NCI-H1694 (cell line): ENCODE measurements around the gene SH3BGRL.
"Not testable (repeated sequence)": the region's sequence is repeated elsewhere in the genome, so short reads cannot be mapped to it uniquely, and the experiment has no call there.

ENCODE experiments used
- DNase-seq: peaks from one replicate; lab custom pipeline; 2025; lab: John Stamatoyannopoulos, UW

The SH3BGRL gene

DNA sequence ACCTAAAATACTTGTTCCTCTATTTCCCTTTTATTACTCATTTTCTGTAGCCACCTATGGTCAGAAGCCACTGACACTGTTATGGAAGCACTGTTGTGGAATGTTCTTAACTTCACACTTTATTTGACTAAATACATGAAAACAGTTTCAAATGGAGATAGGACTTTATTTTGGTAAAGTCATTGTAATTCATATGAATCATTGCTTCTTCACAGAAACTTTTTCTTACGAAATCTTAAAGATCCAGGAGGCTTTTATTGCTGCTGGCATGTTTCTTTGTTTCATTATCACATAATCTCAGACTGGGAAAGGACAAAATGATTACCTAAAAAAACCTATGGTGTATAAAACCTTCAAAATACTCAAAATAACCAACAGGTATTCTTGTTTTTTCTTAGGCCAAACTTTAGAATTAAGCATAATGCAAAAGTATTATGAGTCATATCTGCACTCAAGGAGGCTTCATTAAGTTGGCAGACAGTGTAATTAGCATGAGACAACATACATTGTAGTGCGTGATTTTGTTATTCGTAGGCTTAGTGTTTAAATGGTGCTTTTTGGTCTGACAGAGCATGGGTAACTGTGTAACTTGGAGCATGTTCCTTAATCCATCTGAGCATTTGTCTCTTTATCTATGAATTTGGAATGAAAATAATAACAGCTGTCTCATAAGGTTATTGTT is 58.0 kb downstream of the SH3BGRL start:
- no peak for DNase-seq

DNA sequence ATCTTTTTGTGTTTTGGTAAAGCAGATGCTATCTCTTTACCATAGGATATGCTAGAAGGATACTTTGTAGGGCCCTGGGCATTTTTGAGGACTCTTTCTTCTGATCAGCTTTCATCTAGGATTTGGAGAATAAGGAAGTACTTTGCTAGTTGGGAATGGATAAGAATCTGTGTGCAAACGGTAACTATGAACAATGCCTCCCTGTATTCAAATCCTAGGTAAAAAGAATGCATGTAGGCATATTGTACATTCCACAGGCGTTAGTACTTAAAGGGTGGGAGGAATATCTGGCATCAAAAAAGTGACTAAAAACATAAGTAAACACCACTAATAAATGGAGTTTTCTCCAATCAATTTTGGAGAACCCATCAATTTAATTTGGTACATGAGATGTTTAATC is 59.7 kb downstream of the SH3BGRL start:
- DNase-seq = no peak

DNA sequence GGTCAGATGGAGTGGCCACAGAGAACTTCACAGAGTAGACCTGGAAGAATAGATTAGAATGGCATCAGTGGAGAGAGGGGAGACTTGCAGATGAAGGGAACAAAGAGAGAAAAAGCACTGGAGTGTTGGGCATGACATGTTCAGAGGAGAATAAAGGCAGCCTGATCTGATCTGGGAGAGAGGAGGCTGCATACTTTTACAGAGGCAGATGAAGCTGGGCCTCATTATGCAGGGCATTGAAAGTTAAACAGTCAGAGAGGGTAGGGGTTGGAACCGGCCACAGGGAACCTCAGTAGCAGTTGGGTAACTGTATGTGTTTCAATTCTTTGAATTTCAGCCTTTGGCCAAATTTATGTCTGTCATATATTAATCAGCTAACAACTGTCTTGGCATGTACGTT is 61.2 kb downstream of the SH3BGRL start:
- DNase-seq = no peak

DNA sequence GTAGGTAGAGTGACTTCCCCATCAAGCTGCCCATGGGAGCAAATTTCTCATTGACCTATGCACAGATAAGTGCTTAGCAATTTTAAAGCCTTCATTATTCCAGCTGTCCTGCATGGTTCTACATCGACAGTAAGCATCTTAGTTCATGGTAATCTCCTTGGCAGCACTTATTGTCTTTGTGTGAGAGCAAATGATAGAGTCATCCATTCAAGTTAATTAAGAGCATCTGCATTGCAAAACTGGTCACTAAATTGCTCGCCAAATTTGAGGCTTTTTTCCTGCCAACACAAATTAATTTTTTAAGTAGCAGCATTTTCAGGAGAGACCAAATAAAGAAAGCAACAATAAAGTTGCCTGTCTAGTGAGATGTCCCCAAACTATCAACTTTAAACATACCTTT is 76.7 kb downstream of the SH3BGRL start:
- no peak for DNase-seq

DNA sequence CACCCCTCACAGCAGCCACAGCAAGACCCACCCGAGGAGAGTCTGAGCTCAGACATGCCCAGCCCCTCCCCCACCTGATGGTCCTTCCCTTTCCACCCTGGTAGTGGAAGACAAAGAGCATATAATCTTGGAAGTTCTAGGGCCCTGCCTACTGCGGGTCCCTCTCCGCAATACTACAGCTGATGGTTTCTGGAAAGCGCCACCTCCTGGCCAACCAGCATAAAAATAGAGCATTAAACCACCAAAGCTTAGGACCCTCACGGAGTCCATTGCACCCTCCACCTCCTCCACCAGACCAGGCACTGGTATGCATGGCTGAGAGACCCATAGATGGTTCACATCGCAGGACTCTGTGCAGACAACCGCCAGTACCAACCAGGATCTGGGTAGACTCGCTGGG is 78.2 kb downstream of the SH3BGRL start:
- DNase-seq = no peak

DNA sequence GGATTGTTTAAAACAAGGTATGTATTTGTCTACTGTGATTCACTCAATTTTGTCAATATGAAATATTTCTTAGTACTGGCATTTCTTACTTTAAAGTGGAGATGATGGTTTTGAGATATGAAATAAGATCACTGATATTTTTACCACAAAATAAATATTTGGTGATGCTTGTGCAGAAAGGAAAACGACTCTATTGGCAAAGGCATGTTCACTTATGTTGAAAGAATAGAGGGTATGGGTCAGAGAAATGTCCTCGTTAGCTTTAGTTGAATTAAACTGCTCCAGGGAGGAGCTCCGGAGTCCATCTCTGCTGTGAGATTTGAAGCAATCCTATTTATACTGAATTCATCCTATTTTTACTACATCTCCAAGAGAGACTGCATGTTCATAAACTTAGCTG is 84.2 kb downstream of the SH3BGRL start:
- DNase-seq = no peak

DNA sequence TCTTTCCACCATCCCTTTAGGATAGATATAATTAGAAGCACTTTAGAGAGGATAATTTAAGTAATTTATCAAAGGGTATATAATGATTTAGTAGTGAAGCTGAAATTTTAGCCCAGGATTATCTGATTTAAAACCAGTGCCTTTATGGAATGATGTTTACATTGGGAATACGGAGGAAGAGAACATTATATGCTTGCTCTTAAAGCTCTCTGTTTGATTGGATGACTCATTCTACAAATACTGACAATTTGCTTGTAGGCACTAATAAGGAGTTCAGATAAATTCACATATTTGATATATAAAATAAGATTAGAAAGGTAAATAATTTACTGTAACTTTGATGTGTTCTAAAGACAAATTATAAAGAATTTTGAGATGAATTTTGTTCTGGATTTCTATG is 84.7 kb downstream of the SH3BGRL start:
- DNase-seq = no peak

DNA sequence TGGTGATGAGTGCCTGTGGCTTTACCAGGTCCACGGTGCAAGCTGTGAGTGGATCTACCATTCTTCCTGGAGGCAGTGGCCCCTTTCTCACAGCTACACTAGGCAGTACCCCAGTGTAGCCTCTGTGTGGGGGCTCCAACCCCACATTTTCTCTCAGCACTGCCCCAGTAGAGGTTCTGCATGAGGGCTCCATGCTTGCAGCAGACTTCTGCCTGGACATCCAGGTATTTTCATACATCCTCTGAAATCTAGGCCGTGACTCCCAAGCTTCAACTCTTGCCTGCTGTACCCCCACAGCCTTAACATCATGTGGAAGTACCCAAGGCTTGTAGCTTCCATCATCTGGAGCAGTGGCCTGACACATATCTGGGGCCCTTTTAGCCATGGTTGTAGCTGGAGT is 90.1 kb downstream of the SH3BGRL start:
- no peak for DNase-seq

DNA sequence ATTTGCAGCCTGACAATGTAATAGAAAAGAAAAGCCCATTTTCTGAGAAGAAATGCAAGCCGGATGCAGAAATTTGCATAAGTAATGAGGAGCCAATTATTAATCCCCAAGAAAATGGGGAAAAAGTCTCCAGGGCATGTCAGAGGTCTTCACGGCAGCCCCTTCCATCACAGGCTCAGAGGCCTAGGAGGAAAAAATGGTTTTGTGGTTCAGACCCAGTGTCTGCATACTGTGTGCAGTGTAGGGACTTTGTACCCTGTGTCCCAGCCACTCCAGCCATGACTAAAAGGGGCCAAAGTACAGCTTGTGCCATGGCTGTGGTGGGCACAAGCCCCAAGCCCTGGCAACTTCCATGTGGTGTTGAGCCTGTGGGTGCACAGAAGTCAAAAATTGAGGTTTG is 92.2 kb downstream of the SH3BGRL start:
- no peak for DNase-seq

DNA sequence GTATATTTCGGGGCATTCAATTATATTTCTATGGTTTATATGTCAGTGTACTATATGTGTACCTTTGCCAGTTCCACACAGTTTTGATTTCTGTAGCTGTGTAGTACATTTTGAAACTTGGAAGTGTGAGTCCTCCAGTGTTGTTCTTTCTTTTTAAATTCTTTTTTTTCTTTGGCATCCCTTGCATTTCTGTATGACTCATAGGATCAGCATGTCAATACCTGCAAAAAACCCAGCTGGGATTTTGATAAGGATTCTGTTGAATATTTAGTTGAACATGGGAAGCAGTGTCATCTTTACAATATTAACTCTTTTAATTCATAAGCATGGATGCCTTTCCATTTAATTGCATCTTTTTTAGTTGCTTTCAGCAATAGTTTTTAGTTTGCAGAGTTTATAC is 100.0 kb downstream of the SH3BGRL start:
- DNase-seq = no peak

DNA sequence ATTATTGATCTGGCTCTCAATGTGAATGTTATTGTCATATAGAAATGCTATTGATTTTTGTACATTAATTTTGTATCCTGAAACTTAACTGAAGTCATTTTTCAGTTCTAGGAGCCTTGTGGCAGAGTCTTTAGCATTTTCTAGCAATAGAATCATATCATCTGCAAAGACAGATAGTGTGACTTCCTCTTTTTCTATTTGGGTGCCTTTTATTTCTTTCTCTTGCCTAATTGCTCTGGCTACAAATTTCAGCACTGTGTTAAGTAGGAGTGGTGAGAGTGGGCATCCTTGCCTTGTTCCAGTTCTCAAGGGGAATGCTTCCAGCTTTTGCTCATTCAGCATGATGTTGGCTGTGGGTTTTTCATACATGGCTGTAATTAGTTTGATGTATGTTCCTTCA is 102.7 kb downstream of the SH3BGRL start:
- no peak for DNase-seq

DNA sequence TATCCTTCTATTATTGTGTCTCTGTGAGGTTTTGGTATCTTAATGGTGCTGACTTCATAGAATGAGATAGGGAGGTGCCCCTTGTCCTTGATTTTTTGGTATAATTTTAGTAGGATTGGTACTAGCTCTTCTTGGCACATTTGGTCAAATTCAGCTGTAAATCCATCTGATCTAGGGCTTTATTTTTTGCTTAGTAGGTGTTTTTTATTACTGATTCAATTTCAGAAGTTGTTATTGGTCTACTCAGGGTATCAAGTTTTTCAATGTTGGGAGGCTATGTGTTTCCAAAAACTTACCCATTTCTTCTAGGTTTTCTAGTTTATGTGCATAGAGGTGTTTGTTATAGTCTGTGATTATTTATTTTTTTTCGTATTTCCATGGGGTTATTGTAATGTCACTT is 103.3 kb downstream of the SH3BGRL start:
- no peak for DNase-seq

DNA sequence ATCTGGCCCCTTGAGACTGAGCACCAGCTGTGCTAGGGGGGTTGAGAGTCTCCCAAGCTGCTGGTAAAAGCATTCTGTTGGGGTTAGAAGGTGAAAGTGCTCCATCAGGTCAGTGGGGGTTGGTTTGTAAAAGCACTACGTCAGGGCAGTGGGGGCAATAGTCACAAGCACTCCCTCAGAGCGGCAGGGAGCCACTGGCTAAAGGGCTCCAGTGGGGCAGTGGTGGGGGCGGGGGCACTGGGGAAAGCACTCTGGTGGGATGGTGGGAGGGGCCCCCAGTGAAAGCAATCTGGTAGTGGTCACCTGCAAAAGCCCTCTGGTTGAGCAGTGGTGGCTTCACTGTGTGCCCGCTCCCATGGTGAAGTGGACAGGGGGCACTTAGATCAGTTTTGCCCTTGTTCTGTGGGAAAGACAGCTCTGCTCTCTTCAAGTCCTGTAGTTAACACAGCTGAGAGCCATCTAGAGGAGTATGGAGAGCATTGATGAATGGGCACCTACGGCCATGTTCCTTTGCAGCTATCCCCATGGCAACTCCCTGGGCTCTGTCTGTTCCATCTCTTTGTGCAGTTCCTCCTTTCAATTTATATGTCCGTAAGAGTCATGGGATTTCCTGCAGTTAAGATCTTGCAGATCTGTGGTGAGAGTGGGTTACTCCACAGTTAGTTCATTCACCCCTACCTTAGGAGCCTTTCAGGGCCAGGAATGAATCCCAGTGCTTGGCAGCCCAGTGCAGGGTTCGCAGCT is 106.4 kb downstream of the SH3BGRL start:
- DNase-seq = no peak

DNA sequence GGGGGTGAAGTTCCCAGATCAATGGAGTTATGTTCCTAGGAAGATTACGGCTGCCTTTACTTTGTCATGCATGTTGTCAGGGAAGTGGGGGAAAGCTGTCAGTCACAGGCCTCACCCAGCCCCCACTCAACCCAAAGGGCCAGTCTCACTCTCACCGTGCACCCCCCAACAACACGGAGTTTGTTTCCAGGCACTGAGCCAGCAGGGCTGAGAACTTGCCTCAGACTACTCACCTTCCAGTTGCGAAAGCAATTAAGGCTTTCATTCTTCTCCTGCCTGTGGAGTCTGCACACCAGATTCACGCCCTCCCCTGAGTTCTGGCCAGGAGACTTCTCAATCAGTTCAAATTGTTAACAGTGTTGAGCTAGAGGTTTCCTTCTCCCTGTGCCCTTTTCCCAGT is 114.3 kb downstream of the SH3BGRL start:
- no peak for DNase-seq

DNA sequence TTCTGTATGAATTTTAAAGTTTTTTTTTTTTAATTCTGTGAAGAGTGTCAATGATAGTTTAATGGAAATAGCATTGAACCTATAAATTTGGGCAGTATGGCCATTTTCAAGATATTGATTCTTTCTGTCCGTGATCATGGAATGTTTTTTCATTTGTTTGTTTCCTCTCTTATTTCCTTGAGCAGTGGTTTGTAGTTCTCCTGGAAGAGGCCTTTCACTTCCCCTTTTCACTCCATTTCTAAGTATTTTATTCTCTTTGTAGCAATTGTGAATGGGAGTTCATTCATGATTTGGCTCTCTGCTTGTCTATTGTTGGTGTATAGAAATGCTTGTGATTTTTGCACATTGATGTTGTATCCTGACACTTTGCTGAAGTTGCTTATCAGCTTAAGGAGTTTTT is 129.8 kb downstream of the SH3BGRL start:
- not testable (repeated sequence) for DNase-seq

DNA sequence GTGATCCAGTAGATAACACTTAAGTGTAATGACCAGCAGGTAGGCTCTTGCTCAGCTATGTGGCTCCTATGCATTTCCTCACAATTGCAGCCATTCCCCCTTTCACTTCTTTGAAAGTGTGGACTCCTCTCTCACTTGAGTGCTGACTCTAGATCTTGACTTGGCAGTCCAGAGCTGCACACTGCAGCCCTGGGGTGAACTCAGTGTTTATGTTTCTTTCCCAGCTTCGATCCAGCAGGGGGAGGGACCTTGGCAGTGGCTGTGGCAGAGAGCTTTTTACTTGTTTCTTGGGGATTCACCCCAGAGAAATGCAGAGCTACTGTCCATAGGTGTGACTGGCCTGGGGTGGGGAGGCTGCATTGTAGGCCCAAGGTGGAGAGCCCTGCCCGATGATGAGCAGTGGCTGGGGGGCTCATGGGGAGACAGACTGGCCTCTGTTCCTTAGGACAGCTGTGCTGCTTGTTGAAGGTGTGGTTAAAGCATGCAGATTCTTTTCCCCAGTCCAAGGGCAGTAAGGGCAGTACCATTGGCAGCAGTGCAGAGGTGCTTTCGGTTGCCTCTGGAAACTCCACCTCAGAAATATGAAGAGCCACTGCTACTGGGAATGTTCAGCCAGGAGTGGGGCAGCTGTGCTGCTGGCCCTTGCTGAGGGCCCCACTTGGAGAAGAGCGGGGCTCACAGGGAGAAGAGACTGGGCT is 134.7 kb downstream of the SH3BGRL start:
- no peak for DNase-seq

DNA sequence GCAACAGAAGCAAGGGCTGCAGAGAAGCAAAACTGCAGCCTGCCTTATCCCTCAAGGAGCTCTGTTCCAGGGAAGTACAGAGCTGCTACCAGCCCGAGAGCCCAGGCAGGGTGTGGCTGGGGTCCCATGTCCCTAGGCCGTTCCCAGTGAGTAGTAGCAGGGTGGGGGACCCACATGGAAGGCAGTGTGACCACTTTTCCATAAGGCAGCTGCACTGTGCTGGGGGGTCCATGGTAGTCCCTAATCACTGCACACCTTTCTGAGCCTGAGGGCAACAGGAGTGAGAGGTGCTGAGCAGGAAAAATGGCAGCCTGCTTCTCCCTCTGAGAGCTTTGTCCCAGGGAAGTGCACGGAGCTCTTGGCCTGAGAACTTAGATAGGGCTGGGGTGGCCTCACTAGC is 135.9 kb downstream of the SH3BGRL start:
- no peak for DNase-seq

DNA sequence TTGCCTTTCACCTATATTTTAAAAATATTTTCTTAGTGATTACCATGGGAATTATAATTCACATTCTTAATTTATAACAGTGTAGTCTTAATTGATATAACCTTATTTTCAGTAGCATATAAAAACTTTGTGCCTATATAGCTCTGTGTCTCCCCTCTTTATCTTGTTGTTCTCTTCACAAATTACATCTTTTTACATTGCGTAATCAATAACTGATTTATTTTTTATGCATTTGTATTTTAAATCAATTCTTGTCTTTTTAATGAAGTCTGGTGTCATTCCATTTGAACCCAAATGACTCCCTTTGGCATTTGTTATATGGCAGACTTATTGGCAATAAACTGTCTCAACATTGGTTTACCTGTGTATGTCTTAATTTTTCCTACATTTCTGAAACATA is 137.0 kb downstream of the SH3BGRL start:
- DNase-seq = no peak

DNA sequence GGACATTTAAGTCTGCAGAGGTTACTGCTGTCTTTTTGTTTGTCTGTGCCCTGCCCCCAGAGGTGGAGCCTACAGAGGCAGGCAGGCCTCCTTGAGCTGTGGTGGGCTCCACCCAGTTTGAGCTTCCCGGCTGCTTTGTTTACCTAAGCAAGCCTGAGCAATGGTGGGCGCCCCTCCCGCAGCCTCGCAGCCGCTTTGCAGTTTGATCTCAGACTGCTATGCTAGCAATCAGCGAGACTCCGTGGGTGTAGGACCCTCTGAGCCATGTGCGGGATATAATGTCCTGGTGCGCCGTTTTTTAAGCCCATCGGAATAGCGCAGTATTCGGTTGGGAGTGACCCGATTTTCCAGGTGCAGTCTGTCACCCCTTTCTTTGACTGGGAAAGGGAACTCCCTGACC is 143.4 kb downstream of the SH3BGRL start:
- not testable (repeated sequence) for DNase-seq
